ENCODE measurements around the gene YPEL4.

Gene YPEL4

GRCh38 chr11:57650739-57651090, 1.0 kb upstream of the YPEL4 start:
- DNase-seq (ENCODE audit: low read depth, low spot score), result no peak

GRCh38 chr11:57648801-57649735, 644 bp downstream of the YPEL4 start:
- DNase-seq (ENCODE audit: low read depth, low spot score), result no peak

GRCh38 chr11:57647960-57648800, 1.5 kb downstream of the YPEL4 start:
- DNase-seq (ENCODE audit: low read depth, low spot score), result no peak

GRCh38 chr11:57647372-57647771, 2.3 kb downstream of the YPEL4 start:
- DNase-seq (ENCODE audit: low read depth, low spot score), result no peak

- no peak for DNase-seq (ENCODE audit: low read depth, low spot score)
Measured at GRCh38 chr11:57646799-57647303, 2.9 kb downstream of the YPEL4 start.

- no peak for DNase-seq (ENCODE audit: low read depth, low spot score)
Measured at GRCh38 chr11:57646194-57646798, 3.4 kb downstream of the YPEL4 start.

- no peak for DNase-seq (ENCODE audit: low read depth, low spot score)
Measured at GRCh38 chr11:57645689-57646085, 4.0 kb downstream of the YPEL4 start.

- DNase-seq (ENCODE audit: low read depth, low spot score), result no peak
Measured at GRCh38 chr11:57644748-57645688, 4.7 kb downstream of the YPEL4 start.

- DNase-seq (ENCODE audit: low read depth, low spot score), result no peak
Measured at GRCh38 chr11:57643802-57644201, 5.9 kb downstream of the YPEL4 start.

- no peak for DNase-seq (ENCODE audit: low read depth, low spot score)
Measured at GRCh38 chr11:57641011-57641807, 8.5 kb downstream of the YPEL4 start.

- DNase-seq (ENCODE audit: low read depth, low spot score), result no peak
Measured at GRCh38 chr11:57640068-57640800, 9.5 kb downstream of the YPEL4 start.

- peak; percentile 96 for DNase-seq (ENCODE audit: low read depth, low spot score)
Measured at GRCh38 chr11:57639321-57640067, 10.2 kb downstream of the YPEL4 start.

GRCh38 chr11:57638811-57639320, 10.8 kb downstream of the YPEL4 start:
- DNase-seq (ENCODE audit: low read depth, low spot score), result no peak

- DNase-seq (ENCODE audit: low read depth, low spot score), result peak; percentile 96
Measured at GRCh38 chr11:57638005-57638781, 11.5 kb downstream of the YPEL4 start.

GRCh38 chr11:57637626-57638004, 12.1 kb downstream of the YPEL4 start:
- DNase-seq (ENCODE audit: low read depth, low spot score), result no peak

- DNase-seq (ENCODE audit: low read depth, low spot score), result no peak
Measured at GRCh38 chr11:57635246-57635645, 14.5 kb downstream of the YPEL4 start.

- no peak for DNase-seq (ENCODE audit: low read depth, low spot score)
Measured at GRCh38 chr11:57634311-57634710, 15.4 kb downstream of the YPEL4 start.
